ENCODE data around the gene ISG20L2.

Gene ISG20L2

DNA sequence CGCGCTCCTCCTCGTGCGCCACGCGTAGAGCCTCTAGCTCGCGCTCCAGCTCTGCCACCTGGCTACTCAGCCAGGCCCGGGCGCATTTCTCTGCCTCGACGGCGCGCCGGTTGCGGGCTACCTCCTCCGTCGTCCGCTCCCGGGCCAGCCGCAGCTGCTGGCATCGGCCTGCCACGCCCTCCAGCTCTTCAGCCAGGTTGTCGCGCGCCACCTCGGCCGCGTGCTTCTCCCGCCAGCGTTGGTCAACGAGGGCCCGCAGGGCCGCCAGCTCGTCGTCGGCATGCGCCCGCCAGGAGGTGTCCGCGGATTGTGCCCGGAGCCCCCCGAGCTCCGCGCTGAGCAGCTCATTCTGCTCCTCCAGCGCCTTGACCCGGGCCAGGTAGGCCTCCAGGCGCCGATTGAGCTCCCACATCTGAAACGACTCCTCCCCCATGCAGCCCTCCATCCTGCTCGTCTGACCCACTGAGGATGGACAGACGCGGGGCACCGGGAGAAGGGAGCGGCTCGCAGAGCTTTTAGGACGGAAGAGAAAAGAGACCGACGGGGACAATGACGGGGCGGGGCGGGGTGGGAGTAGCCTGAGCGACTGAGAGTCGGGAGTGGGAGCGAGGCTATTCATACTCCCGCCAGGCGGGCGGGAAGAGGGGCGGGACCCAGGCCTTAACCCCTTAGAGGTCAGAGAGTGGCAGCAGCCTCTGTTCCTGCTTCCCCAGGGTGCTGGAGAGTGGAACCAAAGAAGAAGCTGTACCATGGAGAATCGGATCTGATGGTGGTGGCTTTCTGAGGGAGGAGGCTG lies 51.5 kb downstream of the ISG20L2 start, which contains the start of gene NES:
Gene NES, minus strand, starts transcription at position 588 of the 796 bp plus-strand sequence. Its CDS starts 143 bp downstream, at position 445.
- Histone ChIP-seq H3K4me1 (ENCODE audit: insufficient read depth, low read length) (peaks cover 8% of the 10 kb centered on the region), H3K9ac (ENCODE audit: low read length) (no peak within 1 kb of the TSS), H3K36me3 (ENCODE audit: insufficient read depth, low read length) (no peaks in the 10 kb centered on the region), H3K4me3 (ENCODE audit: low read depth in 1 of 2, low read length in 2 of 2) (peak within 1 kb of the TSS; percentile 44 to 61), H3K27me3 (ENCODE audit: control insufficient read depth in 1 of 2, insufficient read depth in 2 of 2, low read length in 2 of 2) (peaks cover 22 to 23% of the 10 kb centered on the region in 2 donors), H3K9me3 (ENCODE audit: low read length) (no peaks in the 10 kb centered on the region), H3K27ac (ENCODE audit: low read depth, low read length) (peak within 1 kb of the TSS; percentile 50)

DNA sequence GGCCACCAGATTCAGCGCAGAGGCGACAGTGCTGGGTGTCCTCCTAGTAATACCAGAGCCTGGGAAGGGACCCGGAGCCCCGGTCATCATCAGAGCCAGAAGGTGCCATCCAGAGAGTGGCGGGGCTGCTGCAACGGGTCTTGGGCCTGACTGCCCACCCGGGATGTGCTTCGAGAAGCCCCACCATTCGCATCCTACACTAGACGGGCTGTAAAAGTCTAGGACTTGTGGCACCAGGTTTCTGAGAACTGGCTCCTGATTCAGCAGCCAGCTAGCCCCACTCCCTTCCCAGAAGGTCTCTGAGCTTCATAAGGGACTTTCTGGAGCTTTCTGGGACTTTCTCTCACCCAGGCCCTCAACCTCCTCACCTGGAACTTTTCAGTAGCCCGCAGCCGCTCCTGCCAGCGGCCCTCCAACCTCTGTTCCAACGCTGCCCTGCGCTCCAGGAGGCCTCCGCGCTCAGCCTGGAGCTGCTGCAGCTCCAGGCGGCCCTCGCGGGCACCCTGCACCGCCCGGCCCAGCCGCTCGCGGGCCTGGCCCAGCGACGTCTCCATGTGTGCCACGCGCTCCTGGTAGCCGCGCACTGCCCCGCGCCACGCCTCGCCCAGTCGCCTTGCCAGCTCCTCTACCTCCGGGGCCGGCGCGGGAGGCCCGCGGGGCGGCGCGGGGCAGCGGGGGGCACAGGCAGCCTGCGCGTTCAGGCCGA lies 52.3 kb downstream of the ISG20L2 start:
- no peak overlapping the region for H3K9ac ChIP-seq (ENCODE audit: low read length)
- H3K27ac ChIP-seq (ENCODE audit: low read depth, low read length): peak overlapping the region; percentile 50
- no peaks in the 10 kb centered on the region for H3K36me3 ChIP-seq (ENCODE audit: insufficient read depth, low read length)
- peaks cover 8% of the 10 kb centered on the region for H3K4me1 ChIP-seq (ENCODE audit: insufficient read depth, low read length)
- peaks cover 20 to 22% of the 10 kb centered on the region in 2 donors for H3K27me3 ChIP-seq (ENCODE audit: control insufficient read depth in 1 of 2, insufficient read depth in 2 of 2, low read length in 2 of 2)
- no peaks in the 10 kb centered on the region for H3K9me3 ChIP-seq (ENCODE audit: low read length)
- peak overlapping the region in 1 of 2 donors; percentile 61 for H3K4me3 ChIP-seq (ENCODE audit: low read depth in 1 of 2, low read length in 2 of 2)

DNA sequence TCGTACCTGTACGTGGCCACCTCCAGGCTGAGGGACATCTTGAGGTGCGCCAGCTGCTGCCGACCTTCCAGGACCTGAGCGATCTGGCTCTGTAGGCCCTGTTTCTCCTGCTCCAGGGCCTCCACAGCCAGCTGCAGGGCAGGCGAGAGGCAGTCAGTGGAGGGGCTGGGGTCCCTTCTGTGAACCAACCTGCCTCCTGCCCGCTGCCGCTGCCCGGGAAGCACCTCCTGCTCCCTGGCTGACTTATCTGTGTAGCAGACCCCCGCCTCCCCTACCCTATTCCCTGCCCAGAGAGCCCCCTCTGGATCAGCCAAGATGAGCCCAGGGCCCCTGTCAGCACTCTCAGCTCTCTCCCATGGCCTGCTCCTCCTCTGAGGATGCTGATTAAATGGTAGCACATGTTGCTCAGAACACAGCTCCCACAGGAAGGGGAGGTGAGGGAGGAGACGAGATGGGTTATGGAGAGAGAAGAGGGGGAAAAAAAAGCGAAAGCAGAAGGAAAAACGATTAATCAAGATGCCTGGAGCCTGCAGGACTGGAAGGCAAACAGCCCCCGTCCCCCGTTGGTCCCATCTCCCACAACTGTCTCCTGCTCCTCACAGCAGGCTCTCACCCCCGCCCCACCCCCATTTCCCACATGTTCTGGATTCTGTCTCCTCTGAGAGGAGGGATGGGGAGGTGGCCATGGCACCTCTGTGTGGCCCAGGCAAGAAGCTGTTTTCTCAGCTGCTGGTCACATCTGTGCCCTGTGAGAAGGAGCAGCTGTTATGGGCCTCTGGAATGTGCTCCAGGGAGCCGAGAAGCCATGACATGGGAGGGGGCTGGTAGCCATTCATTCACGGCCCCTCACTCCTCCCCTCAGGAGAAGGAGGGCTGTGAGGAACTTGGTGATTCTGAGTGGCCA lies 53.1 kb downstream of the ISG20L2 start:
- no peak overlapping the region for H3K9ac ChIP-seq (ENCODE audit: low read length)

DNA sequence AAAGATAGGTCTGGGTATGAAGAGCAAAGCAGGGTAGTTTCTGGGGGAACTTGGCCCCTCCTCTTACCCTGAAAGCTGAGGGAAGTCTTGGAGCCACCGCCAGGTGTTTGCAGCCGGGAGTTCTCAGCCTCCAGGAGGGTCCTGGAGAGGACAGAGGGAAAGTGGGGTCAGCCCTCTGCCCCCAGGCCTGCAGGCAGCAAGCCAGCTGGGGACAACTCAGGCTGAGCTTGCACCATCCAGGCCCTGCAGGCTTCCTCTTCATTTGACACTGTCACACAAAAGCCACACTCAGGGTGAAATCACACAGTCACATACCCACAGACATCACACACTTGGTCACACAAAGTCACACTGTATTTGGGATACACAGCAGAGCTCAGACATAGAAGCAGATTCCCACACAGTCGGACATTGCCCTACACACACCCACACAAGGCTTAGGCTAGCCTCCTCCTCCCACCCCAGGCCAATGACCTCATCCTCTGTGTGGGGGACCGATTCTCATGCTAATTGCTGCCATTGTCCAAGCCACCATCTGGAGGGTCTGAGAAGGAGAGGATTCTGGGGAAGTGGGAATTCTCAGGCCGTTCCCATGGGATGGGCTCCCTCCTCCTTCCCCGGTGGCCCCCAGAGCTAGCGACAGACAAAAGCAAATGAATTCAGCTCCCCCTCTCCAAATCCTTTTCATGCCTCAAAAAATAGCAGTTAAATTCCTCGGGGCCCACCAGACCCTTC lies 55.0 kb downstream of the ISG20L2 start:
- Histone ChIP-seq H3K27me3 (ENCODE audit: control insufficient read depth in 1 of 2, insufficient read depth in 2 of 2, low read length in 2 of 2) (peaks cover 12 to 14% of the 10 kb centered on the region in 2 donors), H3K36me3 (ENCODE audit: insufficient read depth, low read length) (no peaks in the 10 kb centered on the region), H3K9ac (ENCODE audit: low read length) (no peak overlapping the region), H3K4me3 (ENCODE audit: low read depth in 1 of 2, low read length in 2 of 2) (no peak overlapping the region), H3K4me1 (ENCODE audit: insufficient read depth, low read length) (peaks cover 19% of the 10 kb centered on the region), H3K9me3 (ENCODE audit: low read length) (no peaks in the 10 kb centered on the region), H3K27ac (ENCODE audit: low read depth, low read length) (no peak overlapping the region)

More for the DNA sequence above, 53.1 kb downstream of the ISG20L2 start:
- Histone ChIP-seq H3K4me1 (ENCODE audit: insufficient read depth, low read length) (peaks cover 8% of the 10 kb centered on the region), H3K36me3 (ENCODE audit: insufficient read depth, low read length) (no peaks in the 10 kb centered on the region), H3K4me3 (ENCODE audit: low read depth in 1 of 2, low read length in 2 of 2) (peak overlapping the region in 1 of 2 donors; percentile 37), H3K27ac (ENCODE audit: low read depth, low read length) (peak overlapping the region; percentile 50), H3K27me3 (ENCODE audit: control insufficient read depth in 1 of 2, insufficient read depth in 2 of 2, low read length in 2 of 2) (peaks cover 14 to 22% of the 10 kb centered on the region in 2 donors), H3K9me3 (ENCODE audit: low read length) (no peaks in the 10 kb centered on the region)

Data from muscle layer of colon (tissue), 2 donors.